ENCODE measurements around the gene CRTC1.

- TF ChIP-seq, protein P1, sequence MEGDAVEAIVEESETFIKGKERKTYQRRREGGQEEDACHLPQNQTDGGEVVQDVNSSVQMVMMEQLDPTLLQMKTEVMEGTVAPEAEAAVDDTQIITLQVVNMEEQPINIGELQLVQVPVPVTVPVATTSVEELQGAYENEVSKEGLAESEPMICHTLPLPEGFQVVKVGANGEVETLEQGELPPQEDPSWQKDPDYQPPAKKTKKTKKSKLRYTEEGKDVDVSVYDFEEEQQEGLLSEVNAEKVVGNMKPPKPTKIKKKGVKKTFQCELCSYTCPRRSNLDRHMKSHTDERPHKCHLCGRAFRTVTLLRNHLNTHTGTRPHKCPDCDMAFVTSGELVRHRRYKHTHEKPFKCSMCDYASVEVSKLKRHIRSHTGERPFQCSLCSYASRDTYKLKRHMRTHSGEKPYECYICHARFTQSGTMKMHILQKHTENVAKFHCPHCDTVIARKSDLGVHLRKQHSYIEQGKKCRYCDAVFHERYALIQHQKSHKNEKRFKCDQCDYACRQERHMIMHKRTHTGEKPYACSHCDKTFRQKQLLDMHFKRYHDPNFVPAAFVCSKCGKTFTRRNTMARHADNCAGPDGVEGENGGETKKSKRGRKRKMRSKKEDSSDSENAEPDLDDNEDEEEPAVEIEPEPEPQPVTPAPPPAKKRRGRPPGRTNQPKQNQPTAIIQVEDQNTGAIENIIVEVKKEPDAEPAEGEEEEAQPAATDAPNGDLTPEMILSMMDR (IDR thresholded peaks at IDR 0.05; ENCODE audit: poor library complexity) = no peak
- no peak for TF ChIP-seq EZH2 (IDR thresholded peaks at IDR 0.05; ENCODE audit: borderline replicate concordance)
These were observed 120.2 kb downstream of the CRTC1 start for GRCh38 chr19:18803550-18804138.
